HUES48 (cell line): Measurements from ENCODE around the gene CPXM2.

ENCODE experiments used
- H3K27ac ChIP-seq: one replicate; pipeline ENCODE4 v1.7.0; 2013; ENCODE audit warnings: low read depth, low read length, inconsistent platforms
- H3K27me3 ChIP-seq: 2 replicates; pipeline ENCODE4 v1.6.1; 2013; ENCODE audit warnings: mild to moderate bottlenecking, low read length; ENCODE audit not compliant: control insufficient read depth, insufficient read depth
- H3K36me3 ChIP-seq: 2 replicates; pipeline ENCODE4 v1.6.1; 2013; ENCODE audit warnings: low read length; ENCODE audit not compliant: control insufficient read depth, insufficient read depth
- H3K4me1 ChIP-seq: 2 replicates; pipeline ENCODE4 v1.6.1; 2013; ENCODE audit warnings: mild to moderate bottlenecking, low read length; ENCODE audit not compliant: control insufficient read depth, insufficient read depth
- H3K4me3 ChIP-seq: 2 replicates; pipeline ENCODE4 v1.5.1; 2013; ENCODE audit warnings: mild to moderate bottlenecking, low read depth, low read length
- H3K9ac ChIP-seq: 2 replicates; pipeline ENCODE4 v1.6.1; 2013; ENCODE audit warnings: mild to moderate bottlenecking, low read depth, low read length, moderate library complexity
- H3K9me3 ChIP-seq: 2 replicates; pipeline ENCODE4 v1.6.1; 2013; ENCODE audit warnings: low read length; ENCODE audit not compliant: control insufficient read depth, insufficient read depth

CPXM2 gene

GRCh38 chr10:123904834-123905409 is 13.3 kb upstream of the CPXM2 start:
- Histone ChIP-seq H3K4me1 (peaks cover 16% of the 10 kb centered on the region), H3K9me3 (peaks cover 6% of the 10 kb centered on the region; the same call in 1 of the 2 replicates)

GRCh38 chr10:123903621-123904020 is 12.0 kb upstream of the CPXM2 start:
- peaks cover 16% of the 10 kb centered on the region for H3K4me1 ChIP-seq
- no peaks in the 10 kb centered on the region for H3K27me3 ChIP-seq
- H3K27ac ChIP-seq = no peak overlapping the region
- H3K4me3 ChIP-seq = no peak overlapping the region
- no peaks in the 10 kb centered on the region for H3K36me3 ChIP-seq
- no peak overlapping the region for H3K9ac ChIP-seq
- peaks cover 6% of the 10 kb centered on the region; the same call in 1 of the 2 replicates for H3K9me3 ChIP-seq

More at GRCh38 chr10:123904834-123905409, 13.3 kb upstream of the CPXM2 start:
- Histone ChIP-seq H3K36me3 (no peaks in the 10 kb centered on the region), H3K27ac (no peak overlapping the region), H3K9ac (no peak overlapping the region), H3K27me3 (no peaks in the 10 kb centered on the region), H3K4me3 (no peak overlapping the region)

- Histone ChIP-seq H3K27ac (no peak overlapping the region), H3K4me1 (peaks cover 10% of the 10 kb centered on the region; the same call in 1 of the 2 replicates), H3K9ac (no peak overlapping the region), H3K9me3 (peaks cover 6% of the 10 kb centered on the region; the same call in 1 of the 2 replicates), H3K27me3 (no peaks in the 10 kb centered on the region), H3K4me3 (no peak overlapping the region), H3K36me3 (no peaks in the 10 kb centered on the region)
Observed at GRCh38 chr10:123901621-123902020, 10.0 kb upstream of the CPXM2 start.

- Histone ChIP-seq H3K36me3 (no peaks in the 10 kb centered on the region), H3K27ac (no peak overlapping the region), H3K4me1 (peaks cover 5% of the 10 kb centered on the region; the same call in 1 of the 2 replicates), H3K27me3 (peaks cover 13% of the 10 kb centered on the region), H3K4me3 (no peak overlapping the region), H3K9ac (no peak overlapping the region), H3K9me3 (peaks cover 6% of the 10 kb centered on the region; the same call in 1 of the 2 replicates)
Observed at GRCh38 chr10:123897146-123897545, 5.5 kb upstream of the CPXM2 start.

GRCh38 chr10:123896246-123896927 is 4.8 kb upstream of the CPXM2 start:
- Histone ChIP-seq H3K27me3 (peaks cover 14% of the 10 kb centered on the region), H3K9ac (no peak overlapping the region), H3K4me1 (peaks cover 8% of the 10 kb centered on the region; the same call in 1 of the 2 replicates), H3K4me3 (no peak overlapping the region), H3K9me3 (0 out of 2 replicates have a peak, but pooled peaks cover 2% of the 10 kb centered on the region), H3K36me3 (no peaks in the 10 kb centered on the region), H3K27ac (no peak overlapping the region)

- Histone ChIP-seq H3K9me3 (no peaks in the 10 kb centered on the region), H3K27me3 (peaks cover 23% of the 10 kb centered on the region), H3K36me3 (no peaks in the 10 kb centered on the region), H3K4me3 (no peak overlapping the region), H3K9ac (no peak overlapping the region), H3K27ac (no peak overlapping the region), H3K4me1 (peaks cover 15% of the 10 kb centered on the region)
Observed at GRCh38 chr10:123893651-123894050, 2.0 kb upstream of the CPXM2 start.

- no peaks in the 10 kb centered on the region for H3K36me3 ChIP-seq
- no peaks in the 10 kb centered on the region for H3K9me3 ChIP-seq
- peak overlapping the region; percentile 66 for H3K4me3 ChIP-seq
- H3K4me1 ChIP-seq = peaks cover 20% of the 10 kb centered on the region
- peaks cover 23% of the 10 kb centered on the region for H3K27me3 ChIP-seq
- H3K27ac ChIP-seq = no peak overlapping the region
- no peak overlapping the region for H3K9ac ChIP-seq
Observed at GRCh38 chr10:123890756-123891143, 857 bp downstream of the CPXM2 start.

GRCh38 chr10:123890226-123890625 is 1.4 kb downstream of the CPXM2 start:
- Histone ChIP-seq H3K27ac (no peak overlapping the region), H3K4me1 (peaks cover 21% of the 10 kb centered on the region), H3K9me3 (no peaks in the 10 kb centered on the region), H3K36me3 (no peaks in the 10 kb centered on the region), H3K4me3 (peak overlapping the region; percentile 66), H3K9ac (no peak overlapping the region), H3K27me3 (peaks cover 23% of the 10 kb centered on the region)

- Histone ChIP-seq H3K27me3 (peaks cover 23% of the 10 kb centered on the region), H3K9me3 (no peaks in the 10 kb centered on the region), H3K4me1 (peaks cover 21% of the 10 kb centered on the region), H3K27ac (no peak overlapping the region), H3K4me3 (peak overlapping the region; percentile 66; the same call in 1 of the 2 replicates), H3K9ac (no peak overlapping the region), H3K36me3 (no peaks in the 10 kb centered on the region)
Observed at GRCh38 chr10:123889821-123890220, 1.8 kb downstream of the CPXM2 start.

- Histone ChIP-seq H3K4me1 (peaks cover 21% of the 10 kb centered on the region), H3K9me3 (no peaks in the 10 kb centered on the region), H3K4me3 (no peak overlapping the region), H3K9ac (no peak overlapping the region), H3K27ac (no peak overlapping the region), H3K36me3 (no peaks in the 10 kb centered on the region), H3K27me3 (peaks cover 23% of the 10 kb centered on the region)
Observed at GRCh38 chr10:123888751-123889150, 2.9 kb downstream of the CPXM2 start.

GRCh38 chr10:123888256-123888655 is 3.4 kb downstream of the CPXM2 start:
- no peaks in the 10 kb centered on the region for H3K36me3 ChIP-seq
- no peak overlapping the region for H3K9ac ChIP-seq
- no peak overlapping the region for H3K27ac ChIP-seq
- peaks cover 21% of the 10 kb centered on the region for H3K4me1 ChIP-seq
- no peaks in the 10 kb centered on the region for H3K9me3 ChIP-seq
- H3K4me3 ChIP-seq = no peak overlapping the region
- H3K27me3 ChIP-seq = peaks cover 21% of the 10 kb centered on the region
